GM21619 (cell line): ENCODE results near the gene SPPL2B.
"Not testable (repeated sequence)": the region's sequence is repeated elsewhere in the genome, so short reads cannot be mapped to it uniquely, and the experiment has no call there.

Source experiments
- ATAC-seq: cut with Tn5 transposase; IDR thresholded peaks from one replicate; pipeline ENCODE4 v1.9.1; 2021; ENCODE audit not compliant: unreplicated experiment

Gene SPPL2B

GRCh38 chr19:2336528-2337328 is 8.2 kb downstream of the SPPL2B start:
- no peak for ATAC-seq

DNA sequence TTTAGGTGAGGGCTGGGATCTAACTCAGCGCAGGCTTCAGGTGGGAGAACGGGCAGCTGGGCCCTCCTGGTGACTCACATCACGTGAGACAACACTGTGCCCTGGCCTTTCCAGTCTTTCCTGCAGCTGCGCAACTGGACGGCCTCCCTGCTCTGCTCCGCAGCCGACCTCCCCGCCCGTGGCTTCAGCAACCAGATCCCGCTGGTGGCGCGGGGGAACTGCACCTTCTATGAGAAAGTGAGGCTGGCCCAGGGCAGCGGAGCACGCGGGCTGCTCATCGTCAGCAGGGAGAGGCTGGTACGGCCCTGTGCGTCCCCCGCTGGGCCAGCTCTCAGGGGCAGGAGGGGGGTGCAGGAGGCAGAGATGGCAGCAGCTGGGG is 8.8 kb downstream of the SPPL2B start:
- no peak for ATAC-seq

- no peak for ATAC-seq
These were observed 9.7 kb downstream of the SPPL2B start for GRCh38 chr19:2338055-2338615.

GRCh38 chr19:2338751-2339643 is 10.5 kb downstream of the SPPL2B start:
- ATAC-seq, result no peak

- ATAC-seq, result no peak
These were observed 11.3 kb downstream of the SPPL2B start for GRCh38 chr19:2339644-2340310.

- no peak for ATAC-seq
These were observed 12.2 kb downstream of the SPPL2B start for GRCh38 chr19:2340496-2341243.

GRCh38 chr19:2341244-2341751 is 12.8 kb downstream of the SPPL2B start:
- no peak for ATAC-seq

DNA sequence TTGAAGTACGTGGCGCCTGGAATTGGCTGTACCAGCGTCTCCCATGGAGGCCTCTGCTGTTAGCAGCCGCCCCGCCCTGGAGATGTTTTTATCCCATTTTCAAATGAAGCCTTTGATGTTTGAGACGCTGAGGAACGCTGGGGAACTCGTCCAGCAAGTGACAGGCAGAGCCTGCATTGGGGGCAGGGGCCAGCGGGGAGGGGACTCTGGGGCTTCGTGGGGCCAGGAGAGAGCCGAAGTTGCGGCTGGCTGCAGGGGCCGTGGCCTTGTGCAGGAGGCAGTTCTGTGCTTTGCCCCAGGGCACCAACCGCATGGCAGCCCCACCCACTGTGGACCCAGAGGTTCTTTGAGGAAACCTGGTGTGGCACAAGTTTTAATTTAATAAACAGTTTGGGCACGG is 13.5 kb downstream of the SPPL2B start:
- ATAC-seq, result no peak

DNA sequence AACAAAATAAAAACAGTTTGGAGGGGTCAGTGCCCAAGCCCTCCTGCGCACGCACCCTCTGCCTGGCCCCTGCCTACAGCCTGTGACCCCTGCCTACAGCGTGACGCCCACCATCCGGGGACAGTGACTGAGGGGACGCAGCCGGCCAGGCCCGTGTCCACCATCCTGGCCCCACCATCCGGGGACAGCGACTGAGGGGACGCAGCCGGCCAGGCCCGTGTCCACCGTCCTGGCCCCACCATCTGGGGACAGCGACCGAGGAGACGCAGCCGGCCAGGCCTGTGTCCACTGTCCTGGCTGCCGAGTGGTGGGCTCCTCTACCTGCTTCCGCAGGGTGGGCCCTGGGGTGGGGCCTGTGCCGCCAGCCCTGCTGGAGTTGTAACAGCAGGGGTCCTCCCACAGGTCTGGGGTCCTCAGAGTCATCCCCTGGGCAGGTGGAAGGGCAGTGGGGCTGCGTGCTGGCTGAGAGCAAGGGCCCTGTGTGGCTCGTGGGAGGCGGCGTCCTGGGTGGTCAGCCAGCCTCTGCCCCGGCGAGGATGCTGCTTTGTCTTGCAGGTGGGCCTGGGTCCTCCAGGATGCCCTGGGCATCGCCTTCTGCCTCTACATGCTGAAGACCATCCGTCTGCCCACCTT is 14.3 kb downstream of the SPPL2B start:
- no peak for ATAC-seq

DNA sequence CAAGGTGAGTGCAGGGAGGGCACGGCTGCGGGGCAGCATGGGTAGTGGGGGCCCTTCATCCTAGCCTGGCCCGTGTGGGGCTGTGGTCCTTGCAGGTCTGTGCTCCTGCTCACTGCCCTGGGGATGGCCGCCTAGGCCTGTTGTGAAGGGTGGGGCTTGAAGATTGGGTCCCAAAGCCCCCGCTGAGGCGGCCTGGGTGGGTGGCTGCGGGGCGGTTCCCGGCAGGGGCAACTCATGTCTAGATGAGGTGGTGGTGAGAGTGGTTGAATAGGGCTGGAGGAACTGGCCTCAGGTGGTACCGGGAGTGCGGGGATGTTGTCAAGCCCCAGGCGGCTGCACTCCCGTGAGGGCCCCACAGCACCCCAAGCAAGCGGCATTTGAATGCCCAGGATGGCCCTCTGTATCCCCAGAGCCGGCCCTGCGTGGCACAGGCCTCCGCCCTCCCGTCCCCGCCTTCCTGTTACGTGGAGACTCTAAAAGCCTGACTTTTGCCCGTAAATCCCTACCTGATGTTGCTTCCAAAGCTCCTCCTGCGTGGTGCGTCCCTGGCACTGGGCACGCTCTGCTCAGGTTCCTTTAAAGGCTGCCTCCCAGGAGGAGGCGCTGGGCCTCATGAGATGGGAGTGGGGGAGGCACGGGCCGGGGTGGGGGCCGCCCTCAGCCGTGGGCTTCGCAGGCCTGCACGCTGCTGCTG is 15.0 kb downstream of the SPPL2B start:
- ATAC-seq, result no peak

GRCh38 chr19:2344381-2344870 is 15.9 kb downstream of the SPPL2B start:
- no peak for ATAC-seq

DNA sequence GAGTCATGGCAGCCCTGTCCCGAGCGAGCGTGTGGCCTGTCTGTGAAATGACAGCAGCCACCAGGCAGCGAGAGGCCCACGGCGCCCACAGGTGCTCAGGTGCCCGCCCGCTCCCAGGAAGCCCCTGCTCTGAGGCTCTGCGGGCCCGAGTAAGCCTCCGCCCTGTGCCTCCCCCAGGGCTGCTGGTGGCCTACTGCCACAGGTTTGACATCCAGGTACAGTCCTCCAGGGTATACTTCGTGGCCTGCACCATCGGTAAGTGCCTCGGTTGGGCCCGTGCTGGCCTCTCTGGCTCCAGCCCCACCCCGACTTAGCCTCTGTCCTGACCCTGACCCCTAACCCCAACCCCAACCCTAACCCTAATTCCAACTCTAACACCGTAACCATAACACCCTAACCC is 16.6 kb downstream of the SPPL2B start:
- ATAC-seq, result no peak

DNA sequence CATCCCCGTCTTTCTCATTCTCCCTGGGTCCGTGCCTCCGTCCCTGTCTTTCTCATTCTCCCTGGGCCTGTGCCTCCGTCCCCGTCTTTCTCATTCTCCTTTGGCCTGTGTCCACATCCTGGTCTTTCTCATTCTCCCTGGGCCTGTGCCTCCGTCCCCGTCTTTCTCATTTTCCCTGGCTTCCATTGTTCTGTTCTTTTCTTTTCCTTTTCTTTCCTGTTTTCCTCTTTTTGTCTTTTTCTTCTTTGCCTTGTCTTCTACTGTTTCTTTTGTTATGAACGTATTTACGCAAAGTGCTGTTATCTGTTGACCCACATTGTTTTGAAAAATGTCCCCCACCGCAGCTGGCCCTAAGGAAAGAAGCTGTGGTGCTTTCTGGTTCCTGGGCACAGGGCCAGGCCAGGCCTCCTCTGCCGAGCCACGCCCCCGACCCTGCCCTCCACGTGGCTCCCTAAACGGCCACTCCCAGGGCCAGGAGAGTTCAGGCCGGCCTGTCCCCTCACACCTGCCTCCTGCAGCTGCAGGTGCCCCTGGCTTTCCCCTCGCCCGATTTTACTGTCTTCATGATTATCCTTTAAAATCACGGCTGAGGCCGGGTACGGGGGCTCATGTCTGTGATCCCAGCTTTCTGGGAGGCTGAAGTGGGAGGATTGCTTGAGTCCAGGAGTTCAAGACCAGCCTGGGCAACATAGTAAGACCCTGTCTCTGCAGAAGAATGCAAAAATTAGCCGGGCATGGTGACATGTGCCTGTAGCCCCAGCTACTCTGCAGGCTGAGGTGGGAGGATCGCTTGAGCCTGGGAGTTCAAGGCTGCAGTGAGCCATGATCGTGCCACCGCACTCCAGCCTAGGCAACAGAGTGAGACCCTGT is 17.5 kb downstream of the SPPL2B start:
- ATAC-seq, result no peak

- ATAC-seq, result not testable (repeated sequence)
These were observed 21.3 kb downstream of the SPPL2B start for GRCh38 chr19:2349818-2350217.

DNA sequence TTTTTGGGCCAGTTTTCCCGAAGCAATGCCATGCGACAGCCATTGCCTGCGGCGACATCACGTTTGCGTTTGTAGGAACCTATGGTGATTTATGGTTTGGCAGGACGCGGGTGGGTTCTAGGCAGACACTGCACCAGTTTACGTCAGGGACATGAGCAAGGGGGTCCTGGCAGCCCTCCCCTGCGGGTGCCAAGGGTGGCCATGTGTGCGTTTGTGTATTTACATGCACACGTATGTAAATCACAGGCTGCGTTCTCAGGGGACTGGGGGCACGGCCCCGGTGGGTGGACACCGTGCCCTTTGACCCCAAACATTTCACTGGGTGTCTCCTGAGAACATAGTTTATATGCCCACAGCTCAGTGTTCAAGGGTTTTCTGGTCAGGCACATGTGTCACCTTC is 22.2 kb downstream of the SPPL2B start:
- no peak for ATAC-seq

DNA sequence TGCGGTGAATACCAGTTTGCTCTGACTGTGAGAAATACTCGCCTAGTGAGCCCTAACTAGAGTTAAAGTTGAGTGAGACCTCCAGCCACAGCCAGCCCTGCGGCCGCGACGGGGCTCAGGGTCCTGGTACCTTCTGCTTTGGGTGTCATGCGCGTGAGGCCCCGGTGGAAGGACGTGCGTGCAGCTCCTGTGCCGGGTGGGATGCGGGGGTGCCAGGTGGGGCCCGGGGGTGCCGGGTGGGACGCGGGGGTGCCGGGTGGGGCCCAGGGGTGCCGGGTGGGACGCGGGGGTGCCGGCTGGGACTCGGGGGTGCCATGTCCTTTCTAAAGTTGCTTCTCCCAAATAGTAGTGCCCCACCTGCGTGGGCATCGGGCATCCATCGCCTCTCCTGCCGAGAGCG is 23.1 kb downstream of the SPPL2B start:
- ATAC-seq, result no peak

- ATAC-seq, result no peak
These were observed 23.6 kb downstream of the SPPL2B start for GRCh38 chr19:2352121-2352520.
